WTC11 (cell line): ENCODE data around the gene MRPL14.

Experiments used
- ATF3 ChIP-seq: sonication (generic); formaldehyde crosslinking; conservative IDR thresholded peaks from 2 replicates; pipeline ENCODE4 v1.8.1; 2022; ENCODE audit warnings: mild to moderate bottlenecking, missing genetic modification reagents
- CBFB ChIP-seq: sonication (generic); formaldehyde crosslinking; IDR thresholded peaks from 2 replicates; pipeline ENCODE4 v1.8.1; 2022; ENCODE audit warnings: mild to moderate bottlenecking, low read depth, missing genetic modification reagents
- FOXP1 ChIP-seq: sonication (generic); formaldehyde crosslinking; IDR thresholded peaks from 2 replicates; pipeline ENCODE4 v1.8.0; 2022; ENCODE audit warnings: missing genetic modification reagents, mild to moderate bottlenecking, moderate library complexity, borderline replicate concordance
- JAZF1 ChIP-seq: fragments of 250-450 bp; sonication (Bioruptor Pico); IDR thresholded peaks from 2 replicates; pipeline ENCODE4 v1.9.0; 2021; ENCODE audit warnings: moderate library complexity, mild to moderate bottlenecking, inconsistent platforms
- MAX ChIP-seq: sonication (generic); formaldehyde crosslinking; IDR thresholded peaks from 2 replicates; pipeline ENCODE4 v1.8.0; 2022; ENCODE audit warnings: mild to moderate bottlenecking, missing genetic modification reagents
- NFYB ChIP-seq: sonication (generic); formaldehyde crosslinking; conservative IDR thresholded peaks from 2 replicates; pipeline ENCODE4 v1.8.0; 2022; ENCODE audit warnings: low read depth, missing genetic modification reagents
- TF ChIP-seq, protein P1 (sequence below): fragments of 200-600 bp; IDR thresholded peaks from 2 replicates; pipeline ENCODE4 v1.8.0; 2022; ENCODE audit warnings: antibody characterized with exemption

- TF ChIP-seq JAZF1, result no peak
- TF ChIP-seq, protein P1, sequence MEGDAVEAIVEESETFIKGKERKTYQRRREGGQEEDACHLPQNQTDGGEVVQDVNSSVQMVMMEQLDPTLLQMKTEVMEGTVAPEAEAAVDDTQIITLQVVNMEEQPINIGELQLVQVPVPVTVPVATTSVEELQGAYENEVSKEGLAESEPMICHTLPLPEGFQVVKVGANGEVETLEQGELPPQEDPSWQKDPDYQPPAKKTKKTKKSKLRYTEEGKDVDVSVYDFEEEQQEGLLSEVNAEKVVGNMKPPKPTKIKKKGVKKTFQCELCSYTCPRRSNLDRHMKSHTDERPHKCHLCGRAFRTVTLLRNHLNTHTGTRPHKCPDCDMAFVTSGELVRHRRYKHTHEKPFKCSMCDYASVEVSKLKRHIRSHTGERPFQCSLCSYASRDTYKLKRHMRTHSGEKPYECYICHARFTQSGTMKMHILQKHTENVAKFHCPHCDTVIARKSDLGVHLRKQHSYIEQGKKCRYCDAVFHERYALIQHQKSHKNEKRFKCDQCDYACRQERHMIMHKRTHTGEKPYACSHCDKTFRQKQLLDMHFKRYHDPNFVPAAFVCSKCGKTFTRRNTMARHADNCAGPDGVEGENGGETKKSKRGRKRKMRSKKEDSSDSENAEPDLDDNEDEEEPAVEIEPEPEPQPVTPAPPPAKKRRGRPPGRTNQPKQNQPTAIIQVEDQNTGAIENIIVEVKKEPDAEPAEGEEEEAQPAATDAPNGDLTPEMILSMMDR, result no peak
- TF ChIP-seq MAX (CRISPR knock-in tag), result no peak
- TF ChIP-seq CBFB (CRISPR knock-in tag), result no peak
- no peak for TF ChIP-seq ATF3 (CRISPR knock-in tag)
- TF ChIP-seq FOXP1 (CRISPR knock-in tag), result no peak
- no peak for TF ChIP-seq NFYB
Observed at GRCh38 chr6:44157152-44157521, 29.9 kb upstream of the MRPL14 start.
